Neural progenitor cell (in vitro differentiated cells): ENCODE data around the gene ANXA6. TPM values are rescaled to one million over a fixed set of nuclear protein-coding genes. Genes with fewer than 3 reads are reported as not detected.

Experiments
- DNase-seq: peaks from one replicate; pipeline ENCODE4 v3.0.0-alpha.2; 2016; ENCODE audit warnings: low spot score
- H2AFZ ChIP-seq: fragments of 200-600 bp; sonication (generic); replicated peaks from 2 replicates; pipeline ENCODE4 v1.6.1; 2016; ENCODE audit warnings: antibody characterized with exemption
- H3F3A ChIP-seq: fragments of 200-600 bp; sonication (generic); 2 replicates; pipeline ENCODE4 v1.6.1; 2016; ENCODE audit warnings: antibody characterized with exemption, low read depth
- H3K27ac ChIP-seq: fragments of 200-600 bp; sonication (generic); 2 replicates; pipeline ENCODE4 v1.5.1; 2016; ENCODE audit warnings: mild to moderate bottlenecking
- H3K27me3 ChIP-seq: fragments of 200-600 bp; sonication (generic); 2 replicates; pipeline ENCODE4 v1.6.1; 2016; ENCODE audit warnings: mild to moderate bottlenecking, moderate library complexity
- H3K36me3 ChIP-seq: fragments of 200-600 bp; sonication (generic); 2 replicates; pipeline ENCODE4 v1.5.1; 2016
- H3K4me1 ChIP-seq: fragments of 200-600 bp; sonication (generic); 2 replicates; pipeline ENCODE4 v1.6.1; 2016; ENCODE audit warnings: mixed run types
- H3K4me2 ChIP-seq: fragments of 200-600 bp; sonication (generic); 2 replicates; pipeline ENCODE4 v1.6.1; 2016
- H3K4me3 ChIP-seq: fragments of 200-600 bp; sonication (generic); 2 replicates; pipeline ENCODE4 v1.5.1; 2016
- H3K79me2 ChIP-seq: fragments of 200-600 bp; sonication (generic); 2 replicates; pipeline ENCODE4 v1.6.1; 2016; ENCODE audit warnings: low read depth
- H3K9ac ChIP-seq: fragments of 200-600 bp; sonication (generic); 2 replicates; pipeline ENCODE4 v1.6.1; 2016
- H3K9me3 ChIP-seq: fragments of 200-600 bp; sonication (generic); 2 replicates; pipeline ENCODE4 v1.5.1; 2016; ENCODE audit warnings: low read depth
- H4K20me1 ChIP-seq: fragments of 200-600 bp; sonication (generic); 2 replicates; pipeline ENCODE4 v1.6.1; 2016; ENCODE audit warnings: low read depth
- H3K27ac Mint-ChIP-seq: 3 replicates; pipeline ENCODE4 v1.8.0; 2021; ENCODE audit warnings: mixed read lengths
- H3K27me3 Mint-ChIP-seq: 2 replicates; pipeline ENCODE4 v1.8.0; 2022; ENCODE audit warnings: low read depth, mild to moderate bottlenecking, inconsistent platforms, moderate library complexity, mixed read lengths; ENCODE audit not compliant: insufficient read depth
- H3K36me3 Mint-ChIP-seq: 3 replicates; pipeline ENCODE4 v1.8.0; 2021; ENCODE audit warnings: mixed read lengths
- H3K4me1 Mint-ChIP-seq: 3 replicates; pipeline ENCODE4 v1.8.0; 2021; ENCODE audit warnings: mixed read lengths
- H3K4me3 Mint-ChIP-seq: 3 replicates; pipeline ENCODE4 v1.8.0; 2021; ENCODE audit warnings: mild to moderate bottlenecking, moderate library complexity, mixed read lengths
- H3K9me3 Mint-ChIP-seq: 3 replicates; pipeline ENCODE4 v1.8.0; 2020; ENCODE audit warnings: mixed read lengths
- CTCF ChIP-seq: fragments of 200-600 bp; sonication (generic); IDR thresholded peaks from 2 replicates; pipeline ENCODE4 v1.5.1; 2017; ENCODE audit warnings: antibody characterized with exemption, mild to moderate bottlenecking
- EZH2 ChIP-seq: fragments of 200-600 bp; sonication (generic); IDR thresholded peaks from 2 replicates; pipeline ENCODE4 v1.6.1; 2017; ENCODE audit warnings: antibody characterized with exemption, mild to moderate bottlenecking, moderate library complexity
- EZH2phosphoT487 ChIP-seq: fragments of 200-600 bp; sonication (generic); IDR thresholded peaks from 2 replicates; pipeline ENCODE4 v1.6.1; 2017; ENCODE audit warnings: antibody characterized with exemption
- total RNA-seq: library from RNA; depleted of rRNA; stranded (reverse); fragments of >200 nt; gene quantifications from 2 replicates; pipeline ENCODE4 v1.2.3, GENCODE V29; 2015; ENCODE audit warnings: low replicate concordance

Gene ANXA6
- total RNA-seq, 1 donor from 2014 or later, result 97.6 TPM

DNA sequence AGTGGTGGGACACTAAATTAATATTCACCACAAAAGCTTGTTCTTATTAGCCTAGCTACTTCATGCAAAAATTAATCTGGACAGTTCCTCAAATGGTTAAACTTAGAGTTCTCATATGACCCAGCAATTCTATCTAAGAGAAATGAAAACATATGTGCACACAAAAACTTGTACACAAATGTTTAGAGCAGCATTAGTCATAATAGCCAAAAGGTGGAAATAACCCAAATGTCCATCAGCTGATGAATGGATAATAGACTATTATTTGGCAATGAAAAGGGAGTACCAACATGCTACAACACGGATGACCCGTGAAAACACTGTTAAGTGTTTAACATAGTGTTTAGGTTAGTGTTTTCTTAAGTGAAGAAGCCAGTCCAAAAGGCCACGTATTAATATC lies 43.9 kb downstream of the ANXA6 start:
- Histone ChIP-seq H3K4me1 (no peaks in the 10 kb centered on the region), H2AFZ (no peak overlapping the region), H3F3A (no peaks in the 10 kb centered on the region), H3K4me2 (no peak overlapping the region), H3K79me2 (no peaks in the 10 kb centered on the region), H3K9me3 (no peaks in the 10 kb centered on the region), H4K20me1 (no peaks in the 10 kb centered on the region), H3K4me3 (no peak overlapping the region), H3K36me3 (no peaks in the 10 kb centered on the region), H3K27me3 (no peaks in the 10 kb centered on the region), H3K9ac (no peak overlapping the region), H3K27ac (no peak overlapping the region)
- peaks cover 2% of the 10 kb centered on the region for H3K27me3 Mint-ChIP-seq
- no peak overlapping the region for H3K27ac Mint-ChIP-seq
- no peaks in the 10 kb centered on the region for H3K9me3 Mint-ChIP-seq
- no peak for TF ChIP-seq CTCF
- TF ChIP-seq EZH2, result no peak
- TF ChIP-seq EZH2phosphoT487, result no peak
- no peak for DNase-seq
- H3K4me1 Mint-ChIP-seq, result no peaks in the 10 kb centered on the region
- no peak overlapping the region for H3K4me3 Mint-ChIP-seq
- H3K36me3 Mint-ChIP-seq, result peaks cover 14% of the 10 kb centered on the region

GRCh38 chr5:151110992-151111391 lies 46.6 kb downstream of the ANXA6 start:
- Mint-ChIP-seq H3K4me1 (no peaks in the 10 kb centered on the region), H3K4me3 (no peak overlapping the region), H3K27me3 (peaks cover 2% of the 10 kb centered on the region), H3K27ac (no peak overlapping the region), H3K36me3 (peaks cover 30% of the 10 kb centered on the region), H3K9me3 (no peaks in the 10 kb centered on the region)
- H3F3A ChIP-seq, result no peaks in the 10 kb centered on the region
- H3K4me1 ChIP-seq, result no peaks in the 10 kb centered on the region
- H2AFZ ChIP-seq, result no peak overlapping the region
- H3K27ac ChIP-seq, result no peak overlapping the region
- no peaks in the 10 kb centered on the region for H3K36me3 ChIP-seq
- H3K4me2 ChIP-seq, result no peak overlapping the region
- H3K9ac ChIP-seq, result no peak overlapping the region
- no peaks in the 10 kb centered on the region for H3K9me3 ChIP-seq
- DNase-seq, result no peak
- no peaks in the 10 kb centered on the region for H3K27me3 ChIP-seq
- TF ChIP-seq EZH2 (no peak), CTCF (no peak), EZH2phosphoT487 (no peak)
- H3K4me3 ChIP-seq, result no peak overlapping the region
- H3K79me2 ChIP-seq, result no peaks in the 10 kb centered on the region
- H4K20me1 ChIP-seq, result no peaks in the 10 kb centered on the region

GRCh38 chr5:151110122-151110681 lies 47.4 kb downstream of the ANXA6 start:
- H3K4me3 ChIP-seq, result no peak overlapping the region
- H2AFZ ChIP-seq, result no peak overlapping the region
- no peak for TF ChIP-seq EZH2
- TF ChIP-seq CTCF, result no peak
- no peak for TF ChIP-seq EZH2phosphoT487
- H3K36me3 ChIP-seq, result no peaks in the 10 kb centered on the region
- H3K9ac ChIP-seq, result no peak overlapping the region
- no peaks in the 10 kb centered on the region for H3K4me1 ChIP-seq
- no peaks in the 10 kb centered on the region for H3K9me3 ChIP-seq
- H3K36me3 Mint-ChIP-seq, result peaks cover 30% of the 10 kb centered on the region
- no peaks in the 10 kb centered on the region for H3K27me3 ChIP-seq
- H3K4me1 Mint-ChIP-seq, result no peaks in the 10 kb centered on the region
- no peaks in the 10 kb centered on the region for H4K20me1 ChIP-seq
- no peak overlapping the region for H3K4me2 ChIP-seq
- H3F3A ChIP-seq, result no peaks in the 10 kb centered on the region
- H3K27ac ChIP-seq, result no peak overlapping the region
- H3K27ac Mint-ChIP-seq, result no peak overlapping the region
- H3K9me3 Mint-ChIP-seq, result no peaks in the 10 kb centered on the region
- peaks cover 2% of the 10 kb centered on the region for H3K27me3 Mint-ChIP-seq
- no peak for DNase-seq
- H3K79me2 ChIP-seq, result no peaks in the 10 kb centered on the region
- H3K4me3 Mint-ChIP-seq, result no peak overlapping the region
